Sigmoid colon (tissue), 7 donors: ENCODE data around the gene SDC1. TPM values are rescaled to one million over a fixed set of nuclear protein-coding genes. Genes with fewer than 3 reads are reported as not detected.

ENCODE experiments used
- DNase-seq: peaks from one replicate; pipeline ENCODE4 v3.0.0-alpha.2; 2019
- H3K27ac ChIP-seq, 4 donors: fragments of 200-600 bp; sonication (generic); one replicate each; pipeline ENCODE4 v1.5.1; 2016 to 2019; ENCODE audit warnings: mild to moderate bottlenecking in 1 of 4
- H3K27me3 ChIP-seq, 3 donors: fragments of 200-600 bp; sonication (generic); one replicate each; pipeline ENCODE4 v1.5.1; 2019; ENCODE audit warnings: mild to moderate bottlenecking in 1 of 3
- H3K36me3 ChIP-seq, 4 donors: fragments of 200-600 bp; sonication (generic); one replicate each; pipeline ENCODE4 v1.5.1; 2016 to 2019
- H3K4me1 ChIP-seq, 4 donors: fragments of 200-600 bp; sonication (generic); one replicate each; pipeline ENCODE4 v1.5.1; 2017 to 2019
- H3K4me3 ChIP-seq, 4 donors: fragments of 200-600 bp; sonication (generic); one replicate each; pipeline ENCODE4 v1.5.1; 2017 to 2019; ENCODE audit warnings: mild to moderate bottlenecking in 2 of 4, moderate library complexity in 1 of 4
- H3K9me3 ChIP-seq, 4 donors: fragments of 200-600 bp in 3 of 4; sonication (generic) in 3 of 4; one replicate each; pipeline versions ENCODE4 v1.5.1 to v1.6.1; 2013 to 2019
- CTCF ChIP-seq, 4 experiments: fragments of 450-650 bp in 3 of 4; fragments of 200-600 bp in 1 of 4; IDR thresholded peaks; one replicate each; pipeline ENCODE4 v1.5.1; 2016 to 2019; ENCODE audit warnings: antibody characterized with exemption in 4 of 4, mild to moderate bottlenecking in 3 of 4, moderate library complexity in 2 of 4
- EP300 ChIP-seq, 4 donors: sonication (generic); formaldehyde crosslinking; IDR thresholded peaks; one replicate each; pipeline ENCODE4 v1.6.1; 2017; ENCODE audit warnings: antibody characterized with exemption in 4 of 4
- POLR2A ChIP-seq, 2 donors: fragments of 450-650 bp; IDR thresholded peaks; one replicate each; pipeline ENCODE4 v1.6.1; 2016; ENCODE audit warnings: antibody characterized with exemption in 2 of 2, mild to moderate bottlenecking in 2 of 2, moderate library complexity in 2 of 2
- POLR2AphosphoS5 ChIP-seq, 4 donors: sonication (generic); formaldehyde crosslinking; IDR thresholded peaks; one replicate each; pipeline ENCODE4 v1.6.1; 2017; ENCODE audit warnings: antibody characterized with exemption in 4 of 4
- WGBS, 2 donors: extraction: QIAGEN DNeasy Blood & Tissue Kit; methylation state at CpG; one replicate each; pipeline ENCODE4 v1.1.7; 2013; 5-methylcytosine and 5-hydroxymethylcytosine counted together
- intact Hi-C: fragments of 100-400 bp; cut with DNase I; formaldehyde crosslinking; loops from one replicate; pipeline ENCODE4 v1.15.1; 2023
- polyA plus RNA-seq, 3 donors: library from polyadenylated mRNA; stranded (reverse); fragments of 200-250 nt; gene quantifications; one replicate each; pipeline ENCODE4 v1.2.3, GENCODE V29; 2013
- total RNA-seq, 4 donors: library from RNA; depleted of rRNA; stranded (reverse); fragments of >200 nt; gene quantifications; one replicate each; pipeline ENCODE4 v1.1.0, GENCODE V29; 2016
- donor health status: healthy with polysubstance abuse.
- donor health status: Bipolar disorder and iron deficiency.
- donor health status: healthy.

The SDC1 gene
- total and polyA plus RNA-seq, 7 donors = 0.33 to 104 (median 8.0) TPM; not detected in 1

DNA sequence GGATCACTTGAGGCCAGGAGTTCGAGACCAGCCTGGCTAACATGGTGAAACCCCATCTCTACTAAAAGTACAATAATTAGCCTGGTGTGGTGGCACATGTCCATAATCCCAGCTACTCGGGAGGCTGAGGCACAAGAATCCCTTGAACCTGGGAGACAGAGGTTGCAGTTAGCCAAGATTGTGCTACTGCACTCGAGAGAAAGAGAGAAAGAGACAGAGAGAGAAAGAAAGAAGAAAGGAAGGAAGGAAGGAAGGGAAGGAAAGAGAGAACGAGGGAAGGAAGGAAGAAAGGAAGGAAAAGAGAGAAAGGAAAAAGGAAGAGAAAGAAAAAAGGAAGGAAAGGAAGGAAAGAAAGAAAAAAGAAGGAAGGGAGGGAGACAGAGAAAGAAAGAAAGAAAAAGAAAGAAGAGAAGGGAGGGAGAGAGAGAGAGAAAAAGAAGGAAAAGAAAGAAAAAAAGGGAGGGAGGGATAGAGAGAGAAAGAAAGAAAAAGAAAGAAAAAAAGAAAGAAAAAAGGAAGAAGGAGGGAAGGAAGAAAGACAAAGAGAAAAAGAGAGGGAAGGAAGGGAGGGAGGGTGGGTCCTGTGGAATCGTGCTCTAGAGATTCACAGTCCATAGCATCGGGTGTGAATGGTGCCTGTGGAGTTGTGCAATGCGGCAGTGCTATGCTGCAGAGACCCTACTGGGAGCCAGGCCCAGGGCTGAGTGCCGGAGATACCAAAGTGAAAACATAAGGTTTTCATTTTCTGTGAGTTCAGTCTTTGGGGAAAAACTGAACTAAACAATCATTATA, 4.6 kb upstream of the SDC1 start:
- Histone ChIP-seq H3K27ac (no peak overlapping the region), H3K27me3 (no peaks in the 10 kb centered on the region), H3K9me3 (no peaks in the 10 kb centered on the region), H3K36me3 (no peaks in the 10 kb centered on the region), H3K4me3 (no peak overlapping the region), H3K4me1 (peaks cover 0 to 13% (median 11%) of the 10 kb centered on the region in 4 donors)
- no peak for DNase-seq
- intact Hi-C loops = no loop called here
- TF ChIP-seq EP300 (IDR thresholded peaks at IDR 0.05) (no peak), POLR2AphosphoS5 (IDR thresholded peaks at IDR 0.05) (no peak), POLR2A (IDR thresholded peaks at IDR 0.05) (no peak), CTCF (IDR thresholded peaks at IDR 0.05) (no peak)
- WGBS, 2 donors = 87 to 93% methylated on average over 8 of the region's 8 CpGs

DNA sequence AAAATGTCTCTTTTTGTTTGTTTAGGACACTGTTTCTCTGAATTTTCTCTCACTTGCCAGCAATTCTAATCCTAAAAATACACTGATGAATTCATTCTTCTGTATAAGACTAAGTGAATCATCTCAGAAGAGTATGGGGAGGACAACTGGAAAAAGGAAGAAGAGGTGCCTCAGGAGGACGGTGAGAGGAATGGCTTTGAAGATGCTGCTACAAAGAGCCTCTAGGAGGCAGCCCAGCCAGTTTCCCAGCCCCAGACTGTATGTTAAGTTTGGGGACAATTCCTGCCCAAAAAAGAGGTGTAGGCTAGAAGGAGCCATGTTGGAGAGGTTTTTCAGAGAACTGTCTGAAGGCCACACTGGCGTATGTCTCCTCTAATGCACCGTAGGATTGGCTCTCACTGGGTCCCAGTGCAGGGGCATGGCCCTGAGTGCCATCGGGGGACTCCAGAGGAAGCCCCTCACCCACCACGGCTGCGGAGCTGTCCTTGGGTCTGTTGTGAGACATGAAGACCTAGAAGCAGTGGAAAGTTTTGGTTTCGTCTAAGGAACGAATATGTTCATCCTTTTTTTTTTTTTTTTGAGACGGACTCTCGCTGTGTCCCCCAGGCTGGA, 3.1 kb upstream of the SDC1 start:
- H3K36me3 ChIP-seq = no peaks in the 10 kb centered on the region
- 94% methylated on average over 10 of the region's 10 CpGs for WGBS, 2 donors
- no peak overlapping the region for H3K27ac ChIP-seq
- TF ChIP-seq POLR2A (IDR thresholded peaks at IDR 0.05) (no peak), EP300 (IDR thresholded peaks at IDR 0.05) (no peak), POLR2AphosphoS5 (IDR thresholded peaks at IDR 0.05) (no peak), CTCF (IDR thresholded peaks at IDR 0.05) (no peak)
- intact Hi-C loops = no loop called here
- H3K9me3 ChIP-seq = no peaks in the 10 kb centered on the region
- peaks cover 0 to 26% (median 22%) of the 10 kb centered on the region in 4 donors for H3K4me1 ChIP-seq
- no peak for DNase-seq
- H3K27me3 ChIP-seq = no peaks in the 10 kb centered on the region
- H3K4me3 ChIP-seq = no peak overlapping the region

DNA sequence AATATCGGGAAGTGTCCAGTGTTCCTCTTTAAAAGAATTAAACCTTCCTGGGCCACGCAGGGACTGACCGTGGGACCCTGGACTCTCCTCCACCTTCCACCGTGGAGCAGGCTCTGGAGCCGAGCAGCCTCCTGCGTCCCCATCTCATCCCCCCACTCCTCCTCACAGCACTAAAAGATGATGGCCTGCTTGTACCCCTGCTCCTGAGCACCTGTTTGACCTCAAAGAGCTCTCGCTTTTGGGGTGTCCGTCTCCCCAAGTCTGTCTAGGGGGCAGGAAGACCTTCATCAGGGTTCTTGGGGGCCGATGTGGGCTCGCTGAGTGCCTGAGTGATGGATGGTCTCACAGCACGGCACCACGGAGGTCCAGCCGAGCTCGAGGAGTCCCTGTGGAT, 1.2 kb upstream of the SDC1 start:
- H3K4me1 ChIP-seq = peaks cover 0 to 28% (median 23%) of the 10 kb centered on the region in 4 donors
- no peaks in the 10 kb centered on the region for H3K27me3 ChIP-seq
- TF ChIP-seq POLR2A (IDR thresholded peaks at IDR 0.05) (no peak), CTCF (IDR thresholded peaks at IDR 0.05) (no peak), EP300 (IDR thresholded peaks at IDR 0.05) (no peak)
- WGBS, 2 donors = 85 to 92% methylated on average over 14 of the region's 14 CpGs
- no peak overlapping the region for H3K27ac ChIP-seq
- no peak overlapping the region for H3K4me3 ChIP-seq
- peak; percentile 36 for DNase-seq
- no peaks in the 10 kb centered on the region for H3K36me3 ChIP-seq
- intact Hi-C loops = no loop called here
- no peaks in the 10 kb centered on the region for H3K9me3 ChIP-seq

GRCh38 chr2:20225294-20226151, 593 bp upstream of the SDC1 start:
- DNase-seq = peak; percentile 63
- TF ChIP-seq POLR2AphosphoS5 (IDR thresholded peaks at IDR 0.05) (no peak), POLR2A (IDR thresholded peaks at IDR 0.05) (no peak), EP300 (IDR thresholded peaks at IDR 0.05) (no peak), CTCF (IDR thresholded peaks at IDR 0.05) (peak in 2 of 4 experiments; percentile 17 to 39)
- H3K4me1 ChIP-seq = peaks cover 0 to 28% (median 23%) of the 10 kb centered on the region in 4 donors
- 2 to 6% methylated on average over 66 of the region's 66 CpGs for WGBS, 2 donors
- no peaks in the 10 kb centered on the region for H3K27me3 ChIP-seq
- intact Hi-C loops = no loop called here
- peak overlapping the region; percentile 29 to 65 (median 58) for H3K4me3 ChIP-seq
- H3K36me3 ChIP-seq = no peaks in the 10 kb centered on the region
- no peaks in the 10 kb centered on the region for H3K9me3 ChIP-seq
- H3K27ac ChIP-seq = peak overlapping the region in 2 of 4 donors; percentile 49 to 71
